DND-41 (cell line): ENCODE data around the gene THOC6.
"Not testable (repeated sequence)": the region's sequence is repeated elsewhere in the genome, so short reads cannot be mapped to it uniquely, and the experiment has no call there.

Experiments
- ATAC-seq: fragments of 200-7000 bp; cut with Tn5 transposase; 3 replicates; pipeline ENCODE4 v1.9.1; 2021; ENCODE audit warnings: low read depth; ENCODE audit not compliant: insufficient read depth
- DNase-seq: peaks from one replicate; pipeline ENCODE4 v3.0.0-alpha.2; 2020
- H2AFZ ChIP-seq: 2 replicates; pipeline ENCODE4 v1.6.0; 2012; ENCODE audit warnings: low read depth, low read length
- H3K27ac ChIP-seq: 2 replicates; pipeline ENCODE4 v1.5.1; 2012; ENCODE audit warnings: low read length, inconsistent platforms
- H3K27me3 ChIP-seq: fragments of 200-600 bp; sonication (generic); 2 replicates; pipeline ENCODE4 v1.6.0; 2012; ENCODE audit warnings: low read length, mild to moderate bottlenecking, inconsistent platforms; ENCODE audit not compliant: insufficient read depth, poor library complexity
- H3K36me3 ChIP-seq: 2 replicates; pipeline ENCODE4 v1.5.1; 2012; ENCODE audit warnings: low read length, inconsistent platforms; ENCODE audit not compliant: insufficient read depth
- H3K4me1 ChIP-seq: 2 replicates; pipeline ENCODE4 v1.5.1; 2012; ENCODE audit warnings: mild to moderate bottlenecking, low read length; ENCODE audit not compliant: insufficient read depth
- H3K4me2 ChIP-seq: 2 replicates; pipeline ENCODE4 v1.6.0; 2012; ENCODE audit warnings: mild to moderate bottlenecking, moderate library complexity, low read length, inconsistent platforms; ENCODE audit not compliant: insufficient read depth
- H3K4me3 ChIP-seq, 2 experiments: fragments of 200-600 bp in 1 of 2; shearing (Covaris generic) in 1 of 2; 2 replicates each; pipeline ENCODE4 v1.5.1; 2012 to 2016; ENCODE audit warnings: inconsistent platforms in 2 of 2, low read length in 2 of 2, mild to moderate bottlenecking in 2 of 2, low read depth in 1 of 2, moderate library complexity in 1 of 2
- H3K79me2 ChIP-seq: 2 replicates; pipeline ENCODE4 v1.6.0; 2012; ENCODE audit warnings: low read length, inconsistent platforms; ENCODE audit not compliant: insufficient read depth
- H3K9ac ChIP-seq: 2 replicates; pipeline ENCODE4 v1.6.0; 2012; ENCODE audit warnings: low read depth, mild to moderate bottlenecking, inconsistent platforms, low read length, moderate library complexity
- H3K9me3 ChIP-seq: 2 replicates; pipeline ENCODE4 v1.5.1; 2012; ENCODE audit warnings: low read length, moderate library complexity, mild to moderate bottlenecking, inconsistent platforms; ENCODE audit not compliant: insufficient read depth, severe bottlenecking
- H4K20me1 ChIP-seq: 2 replicates; pipeline ENCODE4 v1.6.0; 2012; ENCODE audit warnings: low read length; ENCODE audit not compliant: insufficient read depth
- CTCF ChIP-seq: IDR thresholded peaks from 2 replicates; pipeline ENCODE4 v1.5.1; 2012; ENCODE audit warnings: borderline replicate concordance, low read length, moderate library complexity, mild to moderate bottlenecking; ENCODE audit not compliant: poor library complexity, severe bottlenecking; ENCODE audit errors: extremely low read depth
- EZH2 ChIP-seq: IDR thresholded peaks from 3 replicates; pipeline ENCODE4 v1.6.1; 2012; ENCODE audit warnings: borderline replicate concordance, low read depth, mild to moderate bottlenecking, moderate library complexity, low read length, inconsistent platforms; ENCODE audit not compliant: severe bottlenecking

THOC6 gene

GRCh38 chr16:3074860-3075522, 51.2 kb downstream of the THOC6 start:
- DNase-seq (peak; percentile 97), ATAC-seq (peak; percentile 90)
- TF ChIP-seq CTCF (no peak), EZH2 (no peak)
- H4K20me1 ChIP-seq, result no peaks in the 10 kb centered on the region
- H3K27me3 ChIP-seq, result no peaks in the 10 kb centered on the region
- peaks cover 92% of the 10 kb centered on the region for H3K4me1 ChIP-seq
- H3K4me3 ChIP-seq, result peak overlapping the region in 1 of 2 experiments; percentile 38; a peak in 2 of 4 replicates
- H3K9ac ChIP-seq, result peak overlapping the region; percentile 61
- peaks cover 7% of the 10 kb centered on the region; the same call in 1 of the 2 replicates for H3K79me2 ChIP-seq
- no peaks in the 10 kb centered on the region for H3K9me3 ChIP-seq
- no peak overlapping the region for H2AFZ ChIP-seq
- peak overlapping the region; percentile 94 for H3K27ac ChIP-seq
- H3K4me2 ChIP-seq, result peak overlapping the region; percentile 51
- H3K36me3 ChIP-seq, result no peaks in the 10 kb centered on the region

GRCh38 chr16:3075523-3075915, 51.7 kb downstream of the THOC6 start:
- Histone ChIP-seq H3K9ac (peak overlapping the region; percentile 61), H3K27me3 (no peaks in the 10 kb centered on the region), H3K27ac (peak overlapping the region; percentile 94), H3K4me2 (peak overlapping the region; percentile 51), H4K20me1 (no peaks in the 10 kb centered on the region), H3K4me1 (peaks cover 90% of the 10 kb centered on the region), H2AFZ (no peak overlapping the region), H3K79me2 (peaks cover 7% of the 10 kb centered on the region; the same call in 1 of the 2 replicates), H3K9me3 (no peaks in the 10 kb centered on the region), H3K4me3 (peak overlapping the region in 1 of 2 experiments; percentile 38; a peak in 2 of 4 replicates), H3K36me3 (no peaks in the 10 kb centered on the region)
- TF ChIP-seq EZH2 (no peak), CTCF (no peak)
- peak; percentile 39 for DNase-seq
- ATAC-seq, result no peak

- H3K79me2 ChIP-seq, H3K27me3 ChIP-seq, DNase-seq, H4K20me1 ChIP-seq, H3K9me3 ChIP-seq, ATAC-seq, H3K36me3 ChIP-seq, H2AFZ ChIP-seq: not testable (repeated sequence)
- peak overlapping the region; percentile 61 for H3K9ac ChIP-seq
- peak overlapping the region in 1 of 2 experiments; percentile 38; a peak in 1 of 4 replicates for H3K4me3 ChIP-seq
- H3K4me2 ChIP-seq, result peak overlapping the region; percentile 51
- peak overlapping the region; percentile 94 for H3K27ac ChIP-seq
- H3K4me1 ChIP-seq, result peaks cover 86% of the 10 kb centered on the region
These were observed 52.1 kb downstream of the THOC6 start for GRCh38 chr16:3075946-3076345.

GRCh38 chr16:3076577-3076976, 52.7 kb downstream of the THOC6 start:
- Histone ChIP-seq H3K27ac (peak overlapping the region; percentile 94), H2AFZ (no peak overlapping the region), H3K27me3 (no peaks in the 10 kb centered on the region), H3K9me3 (no peaks in the 10 kb centered on the region), H3K4me1 (peaks cover 84% of the 10 kb centered on the region), H3K79me2 (peaks cover 7% of the 10 kb centered on the region; the same call in 1 of the 2 replicates), H3K4me3 (peak overlapping the region in 1 of 2 experiments; percentile 38; a peak in 1 of 4 replicates), H3K36me3 (no peaks in the 10 kb centered on the region), H3K4me2 (peak overlapping the region; percentile 51), H4K20me1 (no peaks in the 10 kb centered on the region), H3K9ac (peak overlapping the region; percentile 61)
- ATAC-seq (no peak), DNase-seq (peak; percentile 49)
- peak; percentile 44 for TF ChIP-seq CTCF
- TF ChIP-seq EZH2, result no peak
